Measurements from ENCODE around the gene SPAG7. TPM values are rescaled to one million over a fixed set of nuclear protein-coding genes. Genes with fewer than 3 reads are reported as not detected.

Gene SPAG7
- total and polyA plus RNA-seq, 4 donors, result 18.6 to 66.3 (median 26.0) TPM

DNA sequence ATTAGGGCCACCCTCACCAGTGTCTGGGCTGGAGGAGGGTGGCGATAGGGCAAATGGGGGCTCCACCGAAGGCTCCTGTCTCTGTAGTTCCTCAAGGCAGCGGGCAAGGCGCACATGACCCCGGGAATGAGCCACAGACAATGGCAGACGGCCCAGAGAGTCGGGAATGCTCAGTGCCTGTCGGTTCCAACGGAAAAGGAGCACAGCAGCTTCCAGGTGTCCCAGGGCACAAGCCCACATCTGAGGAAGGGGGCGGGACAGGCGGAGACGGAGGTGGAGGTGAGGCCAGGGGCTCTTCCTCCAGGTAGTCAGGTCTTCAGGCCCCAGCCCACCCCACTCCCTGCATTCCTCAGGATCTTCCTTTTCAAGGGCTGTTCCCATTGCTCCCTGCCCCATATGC, 5.1 kb upstream of the SPAG7 start:
- WGBS, result 82% methylated on average over 12 of the region's 12 CpGs
- Histone ChIP-seq H3K36me3 (ENCODE audit: control insufficient read depth in 4 of 4, insufficient read depth in 3 of 4, low read depth in 1 of 4, low read length in 3 of 4) (peaks cover 8 to 13% (median 13%) of the 10 kb centered on the region in 4 donors), H3K9me3 (ENCODE audit: control insufficient read depth in 4 of 4, low read length in 3 of 4) (no peaks in the 10 kb centered on the region), H3K27ac (ENCODE audit: low read depth in 1 of 2, low read length in 2 of 2) (no peak overlapping the region), H3K4me3 (ENCODE audit: low read depth in 1 of 3, low read length in 3 of 3) (no peak overlapping the region), H3K9ac (ENCODE audit: low read depth in 1 of 2, low read length in 2 of 2) (no peak overlapping the region), H3K4me1 (ENCODE audit: control insufficient read depth in 4 of 4, insufficient read depth in 4 of 4, low read length in 3 of 4) (peaks cover 3 to 43% (median 28%) of the 10 kb centered on the region in 4 donors), H3K27me3 (ENCODE audit: control insufficient read depth in 4 of 4, insufficient read depth in 4 of 4, low read length in 3 of 4) (no peaks in the 10 kb centered on the region)
- no peak for TF ChIP-seq RAD21 (IDR thresholded peaks at IDR 0.05)
- TF ChIP-seq, protein P1, sequence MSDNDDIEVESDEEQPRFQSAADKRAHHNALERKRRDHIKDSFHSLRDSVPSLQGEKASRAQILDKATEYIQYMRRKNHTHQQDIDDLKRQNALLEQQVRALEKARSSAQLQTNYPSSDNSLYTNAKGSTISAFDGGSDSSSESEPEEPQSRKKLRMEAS (IDR thresholded peaks at IDR 0.05), result no peak
- no peak for TF ChIP-seq GABPA (IDR thresholded peaks at IDR 0.05 in 1 of 2, conservative IDR thresholded peaks at IDR 0.05 in 1 of 2)
- TF ChIP-seq NR2F2 (IDR thresholded peaks at IDR 0.05), result no peak
- TF ChIP-seq TAF1 (conservative IDR thresholded peaks at IDR 0.05), result no peak
- TF ChIP-seq, protein P2, sequence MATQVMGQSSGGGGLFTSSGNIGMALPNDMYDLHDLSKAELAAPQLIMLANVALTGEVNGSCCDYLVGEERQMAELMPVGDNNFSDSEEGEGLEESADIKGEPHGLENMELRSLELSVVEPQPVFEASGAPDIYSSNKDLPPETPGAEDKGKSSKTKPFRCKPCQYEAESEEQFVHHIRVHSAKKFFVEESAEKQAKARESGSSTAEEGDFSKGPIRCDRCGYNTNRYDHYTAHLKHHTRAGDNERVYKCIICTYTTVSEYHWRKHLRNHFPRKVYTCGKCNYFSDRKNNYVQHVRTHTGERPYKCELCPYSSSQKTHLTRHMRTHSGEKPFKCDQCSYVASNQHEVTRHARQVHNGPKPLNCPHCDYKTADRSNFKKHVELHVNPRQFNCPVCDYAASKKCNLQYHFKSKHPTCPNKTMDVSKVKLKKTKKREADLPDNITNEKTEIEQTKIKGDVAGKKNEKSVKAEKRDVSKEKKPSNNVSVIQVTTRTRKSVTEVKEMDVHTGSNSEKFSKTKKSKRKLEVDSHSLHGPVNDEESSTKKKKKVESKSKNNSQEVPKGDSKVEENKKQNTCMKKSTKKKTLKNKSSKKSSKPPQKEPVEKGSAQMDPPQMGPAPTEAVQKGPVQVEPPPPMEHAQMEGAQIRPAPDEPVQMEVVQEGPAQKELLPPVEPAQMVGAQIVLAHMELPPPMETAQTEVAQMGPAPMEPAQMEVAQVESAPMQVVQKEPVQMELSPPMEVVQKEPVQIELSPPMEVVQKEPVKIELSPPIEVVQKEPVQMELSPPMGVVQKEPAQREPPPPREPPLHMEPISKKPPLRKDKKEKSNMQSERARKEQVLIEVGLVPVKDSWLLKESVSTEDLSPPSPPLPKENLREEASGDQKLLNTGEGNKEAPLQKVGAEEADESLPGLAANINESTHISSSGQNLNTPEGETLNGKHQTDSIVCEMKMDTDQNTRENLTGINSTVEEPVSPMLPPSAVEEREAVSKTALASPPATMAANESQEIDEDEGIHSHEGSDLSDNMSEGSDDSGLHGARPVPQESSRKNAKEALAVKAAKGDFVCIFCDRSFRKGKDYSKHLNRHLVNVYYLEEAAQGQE (IDR thresholded peaks at IDR 0.05), result no peak
- TF ChIP-seq HNF4A (conservative IDR thresholded peaks at IDR 0.05), result no peak
- no peak for TF ChIP-seq JUND (IDR thresholded peaks at IDR 0.05)
- no peak for TF ChIP-seq FOXA1 (IDR thresholded peaks at IDR 0.05)
- TF ChIP-seq HNF4G (IDR thresholded peaks at IDR 0.05), result no peak
- TF ChIP-seq FOXA2 (IDR thresholded peaks at IDR 0.05), result no peak
- TF ChIP-seq, protein P3, sequence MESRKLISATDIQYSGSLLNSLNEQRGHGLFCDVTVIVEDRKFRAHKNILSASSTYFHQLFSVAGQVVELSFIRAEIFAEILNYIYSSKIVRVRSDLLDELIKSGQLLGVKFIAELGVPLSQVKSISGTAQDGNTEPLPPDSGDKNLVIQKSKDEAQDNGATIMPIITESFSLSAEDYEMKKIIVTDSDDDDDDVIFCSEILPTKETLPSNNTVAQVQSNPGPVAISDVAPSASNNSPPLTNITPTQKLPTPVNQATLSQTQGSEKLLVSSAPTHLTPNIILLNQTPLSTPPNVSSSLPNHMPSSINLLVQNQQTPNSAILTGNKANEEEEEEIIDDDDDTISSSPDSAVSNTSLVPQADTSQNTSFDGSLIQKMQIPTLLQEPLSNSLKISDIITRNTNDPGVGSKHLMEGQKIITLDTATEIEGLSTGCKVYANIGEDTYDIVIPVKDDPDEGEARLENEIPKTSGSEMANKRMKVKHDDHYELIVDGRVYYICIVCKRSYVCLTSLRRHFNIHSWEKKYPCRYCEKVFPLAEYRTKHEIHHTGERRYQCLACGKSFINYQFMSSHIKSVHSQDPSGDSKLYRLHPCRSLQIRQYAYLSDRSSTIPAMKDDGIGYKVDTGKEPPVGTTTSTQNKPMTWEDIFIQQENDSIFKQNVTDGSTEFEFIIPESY (IDR thresholded peaks at IDR 0.05), result no peak
- no peak for TF ChIP-seq SP1 (IDR thresholded peaks at IDR 0.05)
- TF ChIP-seq, protein P4, sequence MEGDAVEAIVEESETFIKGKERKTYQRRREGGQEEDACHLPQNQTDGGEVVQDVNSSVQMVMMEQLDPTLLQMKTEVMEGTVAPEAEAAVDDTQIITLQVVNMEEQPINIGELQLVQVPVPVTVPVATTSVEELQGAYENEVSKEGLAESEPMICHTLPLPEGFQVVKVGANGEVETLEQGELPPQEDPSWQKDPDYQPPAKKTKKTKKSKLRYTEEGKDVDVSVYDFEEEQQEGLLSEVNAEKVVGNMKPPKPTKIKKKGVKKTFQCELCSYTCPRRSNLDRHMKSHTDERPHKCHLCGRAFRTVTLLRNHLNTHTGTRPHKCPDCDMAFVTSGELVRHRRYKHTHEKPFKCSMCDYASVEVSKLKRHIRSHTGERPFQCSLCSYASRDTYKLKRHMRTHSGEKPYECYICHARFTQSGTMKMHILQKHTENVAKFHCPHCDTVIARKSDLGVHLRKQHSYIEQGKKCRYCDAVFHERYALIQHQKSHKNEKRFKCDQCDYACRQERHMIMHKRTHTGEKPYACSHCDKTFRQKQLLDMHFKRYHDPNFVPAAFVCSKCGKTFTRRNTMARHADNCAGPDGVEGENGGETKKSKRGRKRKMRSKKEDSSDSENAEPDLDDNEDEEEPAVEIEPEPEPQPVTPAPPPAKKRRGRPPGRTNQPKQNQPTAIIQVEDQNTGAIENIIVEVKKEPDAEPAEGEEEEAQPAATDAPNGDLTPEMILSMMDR (IDR thresholded peaks at IDR 0.05; ENCODE audit: low read depth, low read length, missing input control), result no peak
- no peak for DNase-seq (ENCODE audit: low spot score)

DNA sequence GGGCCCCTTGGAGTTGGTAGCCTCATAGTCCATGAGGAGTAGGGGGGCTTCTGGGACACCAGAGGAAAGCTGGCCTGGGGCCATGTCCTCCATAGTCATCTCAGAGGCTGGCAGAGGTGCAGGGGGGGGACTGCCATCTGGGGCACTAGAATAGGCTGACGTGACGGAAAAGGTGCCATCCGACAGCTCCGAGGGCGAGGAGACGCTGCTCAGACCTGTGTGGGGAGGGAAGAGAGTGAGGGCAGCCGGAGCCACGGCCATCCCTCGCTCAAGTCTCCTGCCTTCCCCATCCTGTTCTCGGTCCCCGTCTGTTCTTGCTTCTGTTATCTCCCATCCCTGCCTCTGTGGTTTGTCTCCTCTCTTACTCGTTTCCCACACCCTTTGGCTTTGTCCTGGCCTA, 4.7 kb upstream of the SPAG7 start:
- Histone ChIP-seq H3K9me3 (ENCODE audit: control insufficient read depth in 4 of 4, low read length in 3 of 4) (no peaks in the 10 kb centered on the region), H3K4me3 (ENCODE audit: low read depth in 1 of 3, low read length in 3 of 3) (no peak overlapping the region), H3K27ac (ENCODE audit: low read depth in 1 of 2, low read length in 2 of 2) (no peak overlapping the region), H3K36me3 (ENCODE audit: control insufficient read depth in 4 of 4, insufficient read depth in 3 of 4, low read depth in 1 of 4, low read length in 3 of 4) (peaks cover 5 to 13% (median 10%) of the 10 kb centered on the region in 4 donors), H3K27me3 (ENCODE audit: control insufficient read depth in 4 of 4, insufficient read depth in 4 of 4, low read length in 3 of 4) (no peaks in the 10 kb centered on the region), H3K9ac (ENCODE audit: low read depth in 1 of 2, low read length in 2 of 2) (no peak overlapping the region), H3K4me1 (ENCODE audit: control insufficient read depth in 4 of 4, insufficient read depth in 4 of 4, low read length in 3 of 4) (peaks cover 3 to 43% (median 28%) of the 10 kb centered on the region in 4 donors)
- WGBS, result 96% methylated on average over 12 of the region's 12 CpGs
- DNase-seq (ENCODE audit: low spot score), result no peak
- TF ChIP-seq FOXA2 (IDR thresholded peaks at IDR 0.05) (no peak), TAF1 (conservative IDR thresholded peaks at IDR 0.05) (no peak), EGR1 (IDR thresholded peaks at IDR 0.05; ENCODE audit: low read depth in 2 of 2) (no peak), JUND (IDR thresholded peaks at IDR 0.05) (no peak), FOXA1 (IDR thresholded peaks at IDR 0.05) (no peak), SP1 (IDR thresholded peaks at IDR 0.05) (no peak)
- TF ChIP-seq, protein P2 (IDR thresholded peaks at IDR 0.05), result no peak
- TF ChIP-seq, protein P3 (IDR thresholded peaks at IDR 0.05), result no peak
- TF ChIP-seq, protein P1 (IDR thresholded peaks at IDR 0.05), result no peak
- TF ChIP-seq, protein P5, sequence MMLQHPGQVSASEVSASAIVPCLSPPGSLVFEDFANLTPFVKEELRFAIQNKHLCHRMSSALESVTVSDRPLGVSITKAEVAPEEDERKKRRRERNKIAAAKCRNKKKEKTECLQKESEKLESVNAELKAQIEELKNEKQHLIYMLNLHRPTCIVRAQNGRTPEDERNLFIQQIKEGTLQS (IDR thresholded peaks at IDR 0.05), result no peak
